K562 (cell line): Measurements from ENCODE around the gene MRPL28. TPM values are rescaled to one million over a fixed set of nuclear protein-coding genes. Genes with fewer than 3 reads are reported as not detected.

Experiments used
- FOXP4 ChIP-seq: sonication (generic); formaldehyde crosslinking; IDR thresholded peaks from 2 replicates; pipeline ENCODE4 v1.8.0; 2022; ENCODE audit warnings: mild to moderate bottlenecking, missing genetic modification reagents, borderline replicate concordance
- MYNN ChIP-seq, 2 experiments: sonication (generic); formaldehyde crosslinking in 1 of 2; IDR thresholded peaks; 2 replicates each; pipeline versions ENCODE4 v1.5.0 to v1.6.1; 2016 to 2020; ENCODE audit warnings: antibody characterized with exemption in 1 of 2, missing genetic modification reagents in 1 of 2
- PHB ChIP-seq: fragments of 250-450 bp; sonication (Bioruptor Pico); IDR thresholded peaks from 2 replicates; pipeline ENCODE4 v1.5.0; 2021
- RBM15 ChIP-seq: fragments of 200-400 bp; formaldehyde crosslinking; IDR thresholded peaks from 2 replicates; pipeline ENCODE4 v1.6.1; 2018; ENCODE audit warnings: mild to moderate bottlenecking, low read length, moderate library complexity; ENCODE audit not compliant: insufficient read depth
- RFX7 ChIP-seq: fragments of 250-450 bp; sonication (Bioruptor Pico); IDR thresholded peaks from 2 replicates; pipeline ENCODE4 v1.5.1; 2021; ENCODE audit warnings: mild to moderate bottlenecking
- SMARCB1 ChIP-seq: IDR thresholded peaks from 2 replicates; pipeline ENCODE4 v1.6.1; 2011; ENCODE audit warnings: improper control_type of control experiment, low read depth; ENCODE audit not compliant: insufficient read length
- ZBTB7A ChIP-seq: IDR thresholded peaks from 2 replicates; pipeline ENCODE4 v1.6.1; 2011; ENCODE audit warnings: low read depth, mild to moderate bottlenecking, low read length, moderate library complexity, borderline replicate concordance; ENCODE audit not compliant: control insufficient read depth
- ZNF507 ChIP-seq: conservative IDR thresholded peaks from 2 replicates; pipeline ENCODE4 v1.6.1; 2017; ENCODE audit warnings: missing genetic modification characterization, missing compliant biosample characterization
- ZNF512 ChIP-seq: IDR thresholded peaks from 2 replicates; pipeline ENCODE4 v1.6.1; 2016; ENCODE audit warnings: missing genetic modification characterization, missing compliant biosample characterization
- polyA plus RNA-seq, 8 experiments: library from polyadenylated mRNA; depleted of rRNA in 4 of 8; stranded (reverse) in 5 of 8; unstranded in 3 of 8; fragments of >200 nt; fragmentation: Nextera tagmentation in 2 of 8; fragmentation: Illumina TruSeq in 1 of 8; extraction: Ambion mirVana in 2 of 8; extraction: Trizol in 1 of 8; gene quantifications; 2 replicates each; pipeline versions ENCODE4 v1.2.1 to v1.2.3, GENCODE V29; 2011 to 2014; ENCODE audit warnings: inconsistent platforms in 1 of 8, missing spikeins in 1 of 8
- total RNA-seq, 7 experiments: library from RNA; depleted of rRNA in 6 of 7; stranded (reverse); fragments of >200 nt in 6 of 7; fragmentation: Illumina TruSeq in 2 of 7; extraction: Trizol in 2 of 7; gene quantifications; 2 replicates each; pipeline versions ENCODE4 v1.2.1 to v1.2.3, GENCODE V29; 2011 to 2021; ENCODE audit warnings: low replicate concordance in 1 of 7
- TF ChIP-seq, protein P1 (sequence below): fragments of 250-450 bp; sonication (Bioruptor Pico); IDR thresholded peaks from 2 replicates; pipeline ENCODE4 v1.8.0; 2022; ENCODE audit warnings: inconsistent platforms
- TF ChIP-seq, protein P2 (sequence below): fragments of 250-450 bp; sonication (Bioruptor Pico); IDR thresholded peaks from 2 replicates; pipeline ENCODE4 v1.5.0; 2021
- TF ChIP-seq, protein P3 (sequence below): fragments of 250-450 bp; sonication (Bioruptor Pico); IDR thresholded peaks from 2 replicates; pipeline ENCODE4 v1.5.0; 2021; ENCODE audit warnings: mild to moderate bottlenecking, borderline replicate concordance
- TF ChIP-seq, protein P4 (sequence below): fragments of 250-450 bp; sonication (Bioruptor Pico); IDR thresholded peaks from 2 replicates; pipeline ENCODE4 v1.5.0; 2021; ENCODE audit warnings: mild to moderate bottlenecking, moderate library complexity

Gene MRPL28
- total and polyA plus RNA-seq, 9 of the 15 experiments (the other 6 are each of a cell fraction or from before 2014, with no cell fraction given) = 2.5 to 323 (median 175) TPM

GRCh38 chr16:324451-325334 lies 45.6 kb downstream of the MRPL28 start (continued):
- TF ChIP-seq MYNN (IDR thresholded peaks at IDR 0.05) (peak; percentile 69), MYNN (CRISPR knock-in tag; IDR thresholded peaks at IDR 0.05) (no peak), ZNF507 (tag) (no peak), SMARCB1 (no peak), PHB (CRISPR knock-in tag) (no peak), FOXP4 (no peak; the same call in 1 of the 2 replicates), ZNF512 (tag) (no peak), ZBTB7A (no peak), RFX7 (CRISPR knock-in tag) (no peak), RBM15 (no peak)
- TF ChIP-seq, protein P1, sequence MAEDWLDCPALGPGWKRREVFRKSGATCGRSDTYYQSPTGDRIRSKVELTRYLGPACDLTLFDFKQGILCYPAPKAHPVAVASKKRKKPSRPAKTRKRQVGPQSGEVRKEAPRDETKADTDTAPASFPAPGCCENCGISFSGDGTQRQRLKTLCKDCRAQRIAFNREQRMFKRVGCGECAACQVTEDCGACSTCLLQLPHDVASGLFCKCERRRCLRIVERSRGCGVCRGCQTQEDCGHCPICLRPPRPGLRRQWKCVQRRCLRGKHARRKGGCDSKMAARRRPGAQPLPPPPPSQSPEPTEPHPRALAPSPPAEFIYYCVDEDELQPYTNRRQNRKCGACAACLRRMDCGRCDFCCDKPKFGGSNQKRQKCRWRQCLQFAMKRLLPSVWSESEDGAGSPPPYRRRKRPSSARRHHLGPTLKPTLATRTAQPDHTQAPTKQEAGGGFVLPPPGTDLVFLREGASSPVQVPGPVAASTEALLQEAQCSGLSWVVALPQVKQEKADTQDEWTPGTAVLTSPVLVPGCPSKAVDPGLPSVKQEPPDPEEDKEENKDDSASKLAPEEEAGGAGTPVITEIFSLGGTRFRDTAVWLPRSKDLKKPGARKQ (CRISPR knock-in tag) = 0 out of 2 replicates have a peak, but pooled peaks have one; percentile 7
- TF ChIP-seq, protein P2, sequence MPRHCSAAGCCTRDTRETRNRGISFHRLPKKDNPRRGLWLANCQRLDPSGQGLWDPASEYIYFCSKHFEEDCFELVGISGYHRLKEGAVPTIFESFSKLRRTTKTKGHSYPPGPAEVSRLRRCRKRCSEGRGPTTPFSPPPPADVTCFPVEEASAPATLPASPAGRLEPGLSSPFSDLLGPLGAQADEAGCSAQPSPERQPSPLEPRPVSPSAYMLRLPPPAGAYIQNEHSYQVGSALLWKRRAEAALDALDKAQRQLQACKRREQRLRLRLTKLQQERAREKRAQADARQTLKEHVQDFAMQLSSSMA (CRISPR knock-in tag) = no peak
- TF ChIP-seq, protein P3, sequence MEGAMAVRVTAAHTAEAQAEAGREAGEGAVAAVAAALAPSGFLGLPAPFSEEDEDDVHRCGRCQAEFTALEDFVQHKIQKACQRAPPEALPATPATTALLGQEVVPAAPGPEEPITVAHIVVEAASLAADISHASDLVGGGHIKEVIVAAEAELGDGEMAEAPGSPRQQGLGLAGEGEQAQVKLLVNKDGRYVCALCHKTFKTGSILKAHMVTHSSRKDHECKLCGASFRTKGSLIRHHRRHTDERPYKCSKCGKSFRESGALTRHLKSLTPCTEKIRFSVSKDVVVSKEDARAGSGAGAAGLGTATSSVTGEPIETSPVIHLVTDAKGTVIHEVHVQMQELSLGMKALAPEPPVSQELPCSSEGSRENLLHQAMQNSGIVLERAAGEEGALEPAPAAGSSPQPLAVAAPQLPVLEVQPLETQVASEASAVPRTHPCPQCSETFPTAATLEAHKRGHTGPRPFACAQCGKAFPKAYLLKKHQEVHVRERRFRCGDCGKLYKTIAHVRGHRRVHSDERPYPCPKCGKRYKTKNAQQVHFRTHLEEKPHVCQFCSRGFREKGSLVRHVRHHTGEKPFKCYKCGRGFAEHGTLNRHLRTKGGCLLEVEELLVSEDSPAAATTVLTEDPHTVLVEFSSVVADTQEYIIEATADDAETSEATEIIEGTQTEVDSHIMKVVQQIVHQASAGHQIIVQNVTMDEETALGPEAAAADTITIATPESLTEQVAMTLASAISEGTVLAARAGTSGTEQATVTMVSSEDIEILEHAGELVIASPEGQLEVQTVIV (CRISPR knock-in tag) = no peak
- TF ChIP-seq, protein P4, sequence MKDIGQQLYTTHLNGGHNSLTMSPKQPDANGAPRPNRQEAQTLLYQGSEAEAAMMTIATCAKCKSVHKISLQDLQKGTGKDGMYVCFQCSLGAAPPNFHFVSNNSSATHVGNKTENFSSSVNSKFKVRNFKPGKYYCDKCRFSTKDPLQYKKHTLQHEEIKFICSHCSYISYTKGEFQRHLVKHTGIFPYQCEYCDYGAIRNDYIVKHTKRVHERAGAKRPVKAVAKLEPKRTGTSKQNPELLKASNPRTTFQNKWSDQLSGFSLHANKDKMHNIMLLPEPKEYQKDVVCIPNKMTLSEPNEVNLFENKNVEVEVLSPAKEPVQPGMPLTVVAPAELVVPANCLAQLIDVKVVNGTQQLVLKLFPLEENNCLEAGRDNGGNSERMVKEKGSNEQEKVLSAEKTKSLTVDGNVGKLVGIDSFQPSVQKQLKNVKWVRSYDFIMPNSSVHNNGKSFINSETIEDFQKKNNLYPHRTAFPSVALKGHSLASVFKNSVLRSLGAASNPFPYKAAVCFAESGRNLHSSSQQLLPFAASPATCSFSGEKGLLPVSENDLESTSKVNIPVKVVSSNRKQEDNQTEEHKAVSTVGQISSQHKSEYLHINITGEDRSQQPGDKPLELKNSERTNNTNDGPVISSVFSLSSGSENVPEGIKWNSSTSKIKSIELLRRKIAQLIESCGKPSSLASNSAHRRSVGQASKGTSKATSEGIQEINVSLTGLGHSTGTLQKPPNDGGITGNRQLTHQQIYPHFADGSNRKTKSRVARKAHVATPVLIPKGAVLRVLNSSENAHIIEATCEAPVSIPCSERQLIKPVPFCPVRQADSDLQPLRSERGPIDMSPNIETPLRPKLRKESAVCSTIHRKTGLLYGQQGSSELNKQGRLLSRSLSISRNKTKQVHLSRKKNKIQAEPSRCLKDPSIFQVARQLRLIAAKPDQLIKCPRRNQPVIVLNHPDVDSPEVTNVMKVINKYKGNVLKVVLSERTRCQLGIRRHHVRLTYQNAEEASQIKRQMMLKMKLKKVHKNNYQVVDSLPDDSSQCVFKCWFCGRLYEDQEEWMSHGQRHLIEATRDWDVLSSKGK = no peak
